HG02678 (cell line): Measurements from ENCODE around the gene KRTAP5-4.
"Not testable (repeated sequence)": the region's sequence is repeated elsewhere in the genome, so short reads cannot be mapped to it uniquely, and the experiment has no call there.

Source experiments
- ATAC-seq: cut with Tn5 transposase; IDR thresholded peaks from one replicate; pipeline ENCODE4 v1.9.1; 2021; ENCODE audit warnings: mild to moderate bottlenecking, moderate library complexity; ENCODE audit not compliant: unreplicated experiment

Gene KRTAP5-4

GRCh38 chr11:1653541-1654387 lies 31.8 kb upstream of the KRTAP5-4 start:
- no peak for ATAC-seq

GRCh38 chr11:1652771-1653540 lies 31.0 kb upstream of the KRTAP5-4 start:
- ATAC-seq, result no peak

DNA sequence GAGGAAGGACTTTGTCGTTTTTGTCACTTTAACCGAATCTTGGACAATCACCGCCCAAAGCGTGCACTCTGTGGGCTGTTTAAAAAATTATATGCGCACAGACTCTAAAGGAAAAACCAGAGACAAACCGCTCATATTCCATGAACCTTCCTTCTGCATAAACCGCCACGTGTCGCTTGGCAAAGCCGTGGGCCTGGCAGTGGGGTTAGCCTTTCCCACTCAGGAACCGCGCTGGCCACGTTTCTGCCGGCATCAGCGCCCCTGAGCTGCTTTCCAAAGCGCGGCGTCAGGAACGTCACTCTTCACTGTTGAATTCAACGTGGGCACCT lies 30.5 kb upstream of the KRTAP5-4 start:
- ATAC-seq, result no peak

DNA sequence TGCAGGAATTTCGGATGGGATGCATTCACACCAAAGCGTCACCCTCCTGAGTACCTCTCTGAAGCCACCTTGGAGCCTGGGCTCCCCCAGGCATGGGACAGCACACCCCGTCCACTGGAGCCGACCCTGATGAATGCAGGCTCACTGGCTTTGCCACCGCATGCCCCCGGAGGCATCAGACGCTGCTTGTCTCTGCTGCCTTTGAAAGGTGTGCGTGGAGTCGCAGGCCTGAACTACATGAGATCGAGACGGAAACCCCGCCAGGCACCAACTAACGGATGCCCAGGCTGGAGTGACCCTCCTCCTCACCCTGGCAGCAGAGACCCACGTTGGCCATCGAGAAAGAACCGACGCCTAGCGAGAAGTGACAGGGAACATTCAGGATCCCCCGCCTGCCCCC lies 30.1 kb upstream of the KRTAP5-4 start:
- no peak for ATAC-seq

- ATAC-seq, result no peak
These were observed 29.6 kb upstream of the KRTAP5-4 start for GRCh38 chr11:1651411-1651980.

GRCh38 chr11:1650918-1651262 lies 29.0 kb upstream of the KRTAP5-4 start:
- no peak for ATAC-seq

DNA sequence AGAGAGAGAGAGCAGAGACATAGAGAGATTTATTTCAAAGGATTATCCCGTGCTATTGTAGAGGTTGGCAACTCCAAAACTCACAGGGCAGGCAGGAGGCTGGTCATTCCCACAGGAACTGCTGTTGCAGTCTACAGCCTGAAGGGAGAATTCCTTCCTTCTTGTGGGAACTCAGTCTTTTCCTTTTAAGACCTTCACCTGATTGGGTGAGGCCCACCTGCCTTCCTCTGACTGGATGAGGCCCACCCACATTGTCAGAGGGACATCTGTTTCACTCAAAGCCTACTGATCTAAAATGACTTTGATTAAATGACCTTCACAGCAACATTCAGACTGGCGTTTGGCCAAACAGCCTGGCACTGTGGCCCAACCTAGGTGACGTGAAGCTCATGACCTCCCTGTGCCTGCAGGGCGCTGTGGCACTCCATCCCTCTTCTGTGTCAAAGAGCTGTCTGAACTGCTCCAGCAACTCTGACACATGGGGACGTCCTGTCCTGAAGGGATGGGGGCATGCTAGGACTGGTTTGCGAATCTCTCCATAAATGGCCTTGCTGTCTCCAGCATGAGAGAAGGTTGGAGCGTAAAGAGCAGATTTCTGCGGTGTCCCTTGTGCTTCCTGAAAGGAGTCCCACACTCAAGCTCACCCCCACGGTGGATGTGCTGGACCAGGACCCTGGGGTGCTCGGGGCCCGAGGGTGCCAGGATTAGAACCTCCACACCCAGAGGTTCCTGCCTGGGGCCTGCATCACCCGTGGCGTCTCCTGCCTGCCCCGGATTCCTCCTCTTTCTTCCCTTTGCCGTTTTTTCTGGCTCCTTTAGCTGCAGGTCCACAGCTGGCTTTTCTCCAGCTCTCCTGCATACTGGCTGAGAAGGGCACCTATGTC lies 28.3 kb upstream of the KRTAP5-4 start:
- ATAC-seq, result no peak

GRCh38 chr11:1648653-1649420 lies 26.9 kb upstream of the KRTAP5-4 start:
- no peak for ATAC-seq

DNA sequence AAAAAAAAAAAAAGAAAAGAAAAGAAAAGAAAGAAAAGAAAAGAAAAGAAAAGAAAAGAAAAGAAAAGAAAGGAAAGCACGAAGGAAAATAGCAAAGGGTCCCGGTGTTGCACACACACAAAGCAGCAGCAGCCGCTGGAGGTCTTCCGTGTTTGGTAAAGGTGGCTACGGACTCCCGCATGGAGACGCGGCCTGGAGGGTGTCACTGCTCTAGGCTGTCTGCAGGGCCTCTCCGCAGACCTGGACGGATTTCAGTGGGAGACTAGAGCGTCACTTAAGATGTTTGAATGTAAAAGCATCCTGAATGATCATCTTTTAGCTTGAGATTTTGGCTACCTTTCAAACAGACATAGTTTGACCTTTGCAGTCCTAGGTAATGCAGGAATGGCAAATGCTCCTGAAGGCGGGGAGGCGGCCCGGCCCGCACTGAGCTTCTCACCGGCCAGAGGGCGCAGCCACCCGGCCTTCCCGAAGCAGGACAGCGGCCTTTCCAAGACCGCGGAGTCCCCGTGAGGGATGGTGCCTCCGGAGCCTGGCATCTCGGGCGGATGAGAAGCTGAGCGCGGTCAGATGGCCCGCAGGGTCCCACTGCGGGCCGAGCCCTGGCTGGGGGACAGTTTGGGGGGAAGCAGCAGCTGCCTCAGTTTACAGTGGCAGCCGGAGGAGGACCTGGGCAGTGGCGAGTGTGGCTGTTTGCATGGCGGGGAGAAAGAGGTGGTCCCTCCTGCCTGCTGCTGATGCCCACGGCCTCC lies 26.1 kb upstream of the KRTAP5-4 start:
- no peak for ATAC-seq

GRCh38 chr11:1646540-1646939 lies 24.6 kb upstream of the KRTAP5-4 start:
- ATAC-seq, result not testable (repeated sequence)

DNA sequence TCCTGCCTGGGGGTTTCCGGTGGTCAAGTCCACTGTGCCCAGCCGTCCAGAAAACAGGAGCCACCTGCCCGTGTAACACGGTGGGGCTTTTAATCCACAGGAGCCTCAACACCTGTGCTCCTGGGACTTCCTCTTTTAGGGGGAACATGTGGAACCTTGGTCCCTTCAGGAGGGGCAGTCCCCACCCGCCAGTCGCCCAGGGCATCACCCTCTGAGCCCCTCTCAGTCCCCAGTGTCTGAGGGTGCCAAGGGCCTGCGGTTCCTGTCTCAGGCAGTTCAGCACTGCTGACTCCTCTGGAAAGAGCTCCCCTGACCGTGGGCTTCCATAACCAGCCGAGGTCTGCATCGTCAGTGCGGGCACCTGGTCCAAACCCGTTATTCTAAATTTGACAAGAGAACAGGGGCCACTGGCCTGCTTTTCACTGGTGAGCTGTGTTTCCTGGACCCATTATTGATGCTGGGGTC lies 23.5 kb upstream of the KRTAP5-4 start:
- ATAC-seq, result no peak

GRCh38 chr11:1644601-1645356 lies 22.8 kb upstream of the KRTAP5-4 start:
- no peak for ATAC-seq

- no peak for ATAC-seq
These were observed 21.3 kb upstream of the KRTAP5-4 start for GRCh38 chr11:1643146-1643690.

DNA sequence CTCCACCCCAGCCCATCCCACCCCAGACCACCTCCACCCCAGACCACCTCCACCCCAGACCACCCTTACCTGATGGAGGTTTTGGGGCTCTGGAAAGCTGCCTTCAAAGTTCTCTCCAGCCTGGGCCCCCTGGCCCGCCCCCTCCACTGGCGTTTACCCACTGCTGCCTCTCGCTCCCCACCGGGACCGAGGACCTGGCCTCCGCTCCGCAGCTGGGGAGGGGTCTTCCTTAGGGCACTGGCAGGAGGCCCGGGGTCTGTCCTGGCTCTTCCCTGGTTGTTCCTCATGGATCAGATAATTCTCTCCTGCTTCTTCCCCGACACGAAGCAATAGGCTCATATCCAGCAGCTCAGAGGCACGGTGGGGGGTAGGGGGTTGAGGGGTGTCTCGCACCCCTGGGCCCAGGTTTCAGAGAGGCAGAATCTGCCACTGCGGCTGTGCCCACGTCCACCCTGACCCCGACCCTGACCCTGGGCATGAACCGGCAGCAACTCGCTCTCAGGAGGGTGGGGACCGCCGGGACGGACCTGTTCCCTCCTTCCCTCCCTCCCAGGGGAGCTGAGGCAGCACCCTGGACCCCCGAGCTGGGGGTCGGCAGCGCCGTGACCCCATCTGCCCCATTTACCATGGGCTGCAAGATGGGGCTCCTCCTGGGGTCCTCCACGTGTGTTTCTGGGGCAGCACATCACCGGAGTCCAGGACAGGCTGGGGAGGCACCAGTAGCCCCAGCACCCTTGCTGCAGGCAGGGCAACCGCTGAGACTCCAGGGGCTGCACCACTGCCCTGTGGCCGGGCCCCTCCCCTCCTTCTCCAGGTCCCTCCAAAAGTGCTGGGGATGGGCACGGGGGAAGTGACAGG lies 20.6 kb upstream of the KRTAP5-4 start:
- no peak for ATAC-seq

GRCh38 chr11:1641096-1641495 lies 19.2 kb upstream of the KRTAP5-4 start:
- ATAC-seq, result no peak

- ATAC-seq, result no peak
These were observed 18.4 kb upstream of the KRTAP5-4 start for GRCh38 chr11:1640076-1640946.

- no peak for ATAC-seq
These were observed 17.7 kb upstream of the KRTAP5-4 start for GRCh38 chr11:1639666-1640065.
